Right cardiac atrium (tissue), 5 donors: ENCODE measurements around the gene WFDC12. TPM values are rescaled to one million over a fixed set of nuclear protein-coding genes. Genes with fewer than 3 reads are reported as not detected.

Experiments used
- polyA plus RNA-seq: library from polyadenylated mRNA; stranded (reverse); fragments of 200-250 nt; gene quantifications from one replicate; pipeline ENCODE4 v1.2.3, GENCODE V29; 2013
- total RNA-seq, 4 donors: library from RNA; stranded (reverse); fragmentation: NEBNext Ultra II Directional; extraction: Animal tissue kit (Norgen Biotek cat#: 25700); gene quantifications; one replicate each; pipeline ENCODE4 v1.2.1, GENCODE V29; 2021
- donor health status: healthy with polysubstance abuse.
- donor health status: DM: no; HTN: yes; CAD: no.
- donor health status: DM: no; HTN: no; CAD: no.
- donor health status: DM: no; HTN: yes; CAD: no; lungs with severe emphysema.
- donor health status: DM: yes; HTN: yes; CAD: no.

Gene WFDC12
- total and polyA plus RNA-seq, 5 donors = not detected

Other genes starting within 250 kb of the WFDC12 start
- 100 to 1,000 TPM in 3 of 4 donors, 10 to 100 TPM in 1; 87.8 to 121 (median 111) TPM for gene YWHAB, start 238.8 kb downstream of the WFDC12 start, total RNA-seq
- 53.4 TPM for gene YWHAB, start 238.8 kb downstream of the WFDC12 start, polyA plus RNA-seq
- gene PABPC1L, start 214.4 kb downstream of the WFDC12 start, total RNA-seq = 1 to 10 TPM; 3.6 to 5.3 (median 4.1) TPM
- 3.3 TPM for gene PABPC1L, start 214.4 kb downstream of the WFDC12 start, polyA plus RNA-seq
- gene TOMM34, start 164.1 kb downstream of the WFDC12 start, total RNA-seq = 10 to 100 TPM; 12.1 to 16.8 (median 13.7) TPM
- gene TOMM34, start 164.1 kb downstream of the WFDC12 start, polyA plus RNA-seq = 11.1 TPM
- 10 to 100 TPM; 13.8 to 14.4 (median 14.1) TPM for gene STK4, start 158.0 kb downstream of the WFDC12 start, total RNA-seq
- gene STK4, start 158.0 kb downstream of the WFDC12 start, polyA plus RNA-seq = 4.6 TPM
- gene KCNS1, start 23.3 kb downstream of the WFDC12 start, total RNA-seq = 1 to 10 TPM in 1 of 4 donors, under 1 TPM in 3; 0.37 to 1.2 (median 0.58) TPM
- gene KCNS1, start 23.3 kb downstream of the WFDC12 start, polyA plus RNA-seq = 0.27 TPM
- not detected for gene WFDC5, start 9.3 kb downstream of the WFDC12 start, total RNA-seq
- gene WFDC5, start 9.3 kb downstream of the WFDC12 start, polyA plus RNA-seq = not detected
- not detected for gene PI3, start 50.4 kb upstream of the WFDC12 start, total RNA-seq
- not detected for gene PI3, start 50.4 kb upstream of the WFDC12 start, polyA plus RNA-seq
- gene SEMG1, start 82.6 kb upstream of the WFDC12 start, total RNA-seq = not detected
- gene SEMG1, start 82.6 kb upstream of the WFDC12 start, polyA plus RNA-seq = not detected
- gene SEMG2, start 96.9 kb upstream of the WFDC12 start, total RNA-seq = not detected
- not detected for gene SEMG2, start 96.9 kb upstream of the WFDC12 start, polyA plus RNA-seq
- 10 to 100 TPM in 2 of 4 donors, 1 to 10 TPM in 2; 1.4 to 16.6 (median 10.3) TPM for gene SLPI, start 130.1 kb upstream of the WFDC12 start, total RNA-seq
- 2.1 TPM for gene SLPI, start 130.1 kb upstream of the WFDC12 start, polyA plus RNA-seq
- gene RBPJL, start 182.4 kb upstream of the WFDC12 start, total RNA-seq = not detected
- not detected for gene RBPJL, start 182.4 kb upstream of the WFDC12 start, polyA plus RNA-seq
- gene MATN4, start 183.8 kb upstream of the WFDC12 start, total RNA-seq = under 1 TPM in 3 of 4 donors, not detected in 1; 0.15 to 0.20 (median 0.17) TPM
- 0.05 TPM for gene MATN4, start 183.8 kb upstream of the WFDC12 start, polyA plus RNA-seq
- gene SDC4, start 224.0 kb upstream of the WFDC12 start, total RNA-seq = 100 to 1,000 TPM in 1 of 4 donors, 10 to 100 TPM in 3; 57.5 to 125 (median 61.2) TPM
- 63.8 TPM for gene SDC4, start 224.0 kb upstream of the WFDC12 start, polyA plus RNA-seq
- 10 to 100 TPM; 21.5 to 28.7 (median 25.8) TPM for gene SYS1, start 238.7 kb upstream of the WFDC12 start, total RNA-seq
- 17.1 TPM for gene SYS1, start 238.7 kb upstream of the WFDC12 start, polyA plus RNA-seq